ENCODE results near the gene HOXA1.

The HOXA1 gene

DNA sequence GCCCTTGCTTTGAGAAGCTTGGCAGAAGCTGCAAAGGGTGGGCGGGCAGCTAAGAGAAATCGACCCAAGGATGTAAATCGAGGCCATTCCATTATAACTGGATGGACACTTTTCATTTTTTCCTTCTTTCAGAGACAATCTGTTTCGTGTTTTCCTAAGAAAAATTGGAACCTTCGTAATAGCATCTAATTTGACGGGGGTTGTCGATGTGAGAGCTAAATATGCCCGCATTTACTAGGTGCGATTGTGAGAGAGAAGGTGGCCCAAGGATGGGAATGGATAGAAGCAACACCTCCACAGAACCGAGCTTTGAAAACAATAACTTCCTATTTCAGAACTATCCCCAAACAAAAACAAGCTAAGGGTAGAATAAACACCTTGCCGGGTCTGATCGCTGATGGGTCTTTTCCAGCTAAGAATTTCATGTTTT lies 35.6 kb upstream of the HOXA1 start:
- DNase-seq (ENCODE audit: low spot score), result no peak

GRCh38 chr7:27130540-27131389 lies 35.0 kb upstream of the HOXA1 start, which contains the start of gene HOXA4:
HOXA4 (minus strand) TSS chr7:27130757; CDS start chr7:27130733, 24 bp downstream.
- DNase-seq (ENCODE audit: low spot score), result peak; percentile 82

- DNase-seq (ENCODE audit: low spot score), result peak; percentile 49
These were observed 34.1 kb upstream of the HOXA1 start for GRCh38 chr7:27129729-27130539.

DNA sequence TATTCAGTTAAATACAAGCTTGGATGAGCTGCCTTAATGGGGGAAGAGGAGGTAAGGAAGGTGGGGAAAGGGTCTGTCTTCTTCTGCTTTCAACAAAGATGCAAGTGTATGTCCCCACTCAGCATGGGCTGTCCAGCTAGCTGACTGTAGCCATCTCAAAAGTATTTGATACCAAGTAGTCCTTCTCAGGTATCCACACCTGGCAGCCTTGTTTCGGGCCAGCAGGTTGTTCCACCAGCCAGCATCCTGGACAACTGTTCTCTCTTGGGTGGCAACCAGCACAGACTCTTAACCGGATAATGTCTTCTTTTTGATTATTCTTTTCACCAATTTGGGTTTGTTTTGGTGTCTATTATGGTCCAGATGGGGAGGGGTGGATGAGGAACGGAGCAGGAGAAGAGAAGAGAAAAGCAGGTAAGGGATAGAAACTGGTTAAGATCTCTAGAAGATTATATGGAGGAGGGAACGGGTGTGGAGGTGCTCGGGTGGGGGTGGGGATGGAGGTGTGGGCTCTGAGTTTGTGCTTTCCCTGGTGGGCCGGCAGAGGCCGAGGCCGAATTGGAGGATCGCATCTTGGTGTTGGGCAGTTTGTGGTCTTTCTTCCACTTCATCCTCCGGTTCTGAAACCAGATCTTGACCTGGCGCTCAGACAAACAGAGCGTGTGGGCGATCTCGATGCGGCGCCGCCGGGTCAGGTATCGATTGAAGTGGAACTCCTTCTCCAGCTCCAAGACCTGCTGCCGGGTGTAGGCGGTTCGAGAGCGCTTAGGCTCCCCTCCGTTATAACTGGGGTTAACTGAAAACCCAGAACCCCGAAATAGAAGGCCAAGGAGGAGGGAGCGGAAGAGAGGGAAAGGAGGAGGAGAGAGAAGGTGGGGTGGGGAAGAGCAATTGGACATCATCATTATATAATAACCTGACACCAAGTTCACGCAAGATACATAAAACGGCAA lies 33.3 kb upstream of the HOXA1 start:
- DNase-seq (ENCODE audit: low spot score), result peak; percentile 42

- DNase-seq (ENCODE audit: low spot score), result peak; percentile 23
These were observed 32.2 kb upstream of the HOXA1 start for GRCh38 chr7:27128034-27128433.

GRCh38 chr7:27126596-27127327 lies 31.0 kb upstream of the HOXA1 start:
- DNase-seq (ENCODE audit: low spot score), result no peak

GRCh38 chr7:27125986-27126394 lies 30.2 kb upstream of the HOXA1 start:
- DNase-seq (ENCODE audit: low spot score), result no peak

GRCh38 chr7:27124902-27125689 lies 29.3 kb upstream of the HOXA1 start:
- DNase-seq (ENCODE audit: low spot score), result peak; percentile 32

GRCh38 chr7:27124096-27124901 lies 28.5 kb upstream of the HOXA1 start:
- peak; percentile 38 for DNase-seq (ENCODE audit: low spot score)

GRCh38 chr7:27123477-27124053 lies 27.8 kb upstream of the HOXA1 start:
- peak; percentile 46 for DNase-seq (ENCODE audit: low spot score)

- peak; percentile 11 for DNase-seq (ENCODE audit: low spot score)
These were observed 27.2 kb upstream of the HOXA1 start for GRCh38 chr7:27123007-27123476.

DNA sequence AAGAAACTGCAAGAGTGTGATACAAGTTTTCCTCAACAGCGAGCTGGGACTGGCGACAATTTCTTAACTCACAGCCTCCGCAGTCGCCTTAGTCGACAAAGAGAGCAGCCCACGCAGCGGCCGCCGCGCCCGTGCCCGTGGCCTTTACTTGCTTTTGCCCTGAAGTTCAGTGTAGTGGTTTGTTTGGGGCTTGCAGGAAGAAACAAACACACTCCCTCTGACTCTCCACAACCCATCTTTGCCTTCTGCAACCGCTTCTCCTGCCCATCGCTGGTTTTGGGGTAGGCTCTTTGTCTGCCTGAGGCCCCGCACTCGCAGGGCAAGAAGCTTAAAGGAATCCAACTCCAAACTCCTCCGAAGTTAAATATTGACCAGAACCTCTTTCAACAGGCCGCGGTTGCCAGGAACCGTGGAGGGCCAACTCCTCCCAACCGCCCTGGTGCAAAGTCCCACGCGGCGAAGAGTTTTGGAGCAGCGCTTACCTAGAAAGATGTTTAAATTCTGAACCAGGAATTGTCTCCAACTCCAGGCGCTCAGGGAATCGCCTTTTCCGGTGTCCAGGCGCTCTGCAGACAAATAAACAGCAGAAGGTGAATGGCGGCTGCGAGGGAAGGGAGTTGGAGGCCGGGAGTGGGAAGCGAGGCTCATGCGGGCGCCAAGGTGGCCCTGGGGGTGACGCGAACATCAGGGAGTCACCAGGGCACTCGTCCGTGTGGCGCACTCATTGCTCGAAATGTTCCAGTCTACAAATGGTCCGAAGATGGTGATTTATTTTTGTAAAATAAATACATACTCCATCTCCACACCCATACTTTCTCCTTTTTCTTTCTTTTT lies 26.5 kb upstream of the HOXA1 start:
- DNase-seq (ENCODE audit: low spot score), result peak; percentile 42

DNA sequence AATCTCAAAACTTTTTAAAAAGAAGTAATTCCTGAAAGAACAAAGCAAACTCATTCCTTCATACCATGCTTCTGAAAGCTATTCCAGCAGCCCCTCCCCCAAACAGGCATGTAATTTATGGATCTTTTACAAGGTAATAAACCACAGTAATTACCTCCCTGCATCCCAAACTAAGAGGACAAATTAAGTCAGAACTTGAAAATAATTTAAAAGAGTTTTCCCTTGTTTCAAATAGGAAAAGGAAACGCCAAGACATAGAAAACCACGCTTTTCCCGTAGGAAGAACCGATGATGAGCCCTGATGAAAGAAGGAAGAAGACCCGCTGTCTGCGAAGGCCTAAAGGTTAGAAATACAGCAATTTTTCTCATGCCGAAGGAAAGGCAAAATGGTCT lies 25.9 kb upstream of the HOXA1 start:
- DNase-seq (ENCODE audit: low spot score), result no peak

GRCh38 chr7:27119412-27119911 lies 23.7 kb upstream of the HOXA1 start:
- DNase-seq (ENCODE audit: low spot score), result peak; percentile 17

DNA sequence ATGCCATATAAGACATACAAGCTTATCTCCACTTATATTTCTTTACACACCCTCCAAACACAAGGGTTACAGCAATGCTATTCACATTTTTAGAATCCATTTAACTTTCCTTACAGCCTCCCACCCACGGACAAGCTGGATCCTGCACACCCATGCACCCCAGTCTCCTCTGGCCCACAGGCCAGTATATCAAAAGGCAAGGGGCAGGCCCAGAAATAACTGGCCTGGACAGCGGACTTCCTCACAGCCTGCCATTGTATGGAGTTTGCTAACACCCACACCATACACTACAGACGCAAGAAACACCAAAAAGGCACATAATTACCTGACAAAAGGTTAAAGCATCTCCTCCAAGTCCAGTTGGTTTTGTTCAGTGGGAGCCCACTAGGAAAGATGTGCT lies 22.8 kb upstream of the HOXA1 start:
- peak; percentile 29 for DNase-seq (ENCODE audit: low spot score)

DNA sequence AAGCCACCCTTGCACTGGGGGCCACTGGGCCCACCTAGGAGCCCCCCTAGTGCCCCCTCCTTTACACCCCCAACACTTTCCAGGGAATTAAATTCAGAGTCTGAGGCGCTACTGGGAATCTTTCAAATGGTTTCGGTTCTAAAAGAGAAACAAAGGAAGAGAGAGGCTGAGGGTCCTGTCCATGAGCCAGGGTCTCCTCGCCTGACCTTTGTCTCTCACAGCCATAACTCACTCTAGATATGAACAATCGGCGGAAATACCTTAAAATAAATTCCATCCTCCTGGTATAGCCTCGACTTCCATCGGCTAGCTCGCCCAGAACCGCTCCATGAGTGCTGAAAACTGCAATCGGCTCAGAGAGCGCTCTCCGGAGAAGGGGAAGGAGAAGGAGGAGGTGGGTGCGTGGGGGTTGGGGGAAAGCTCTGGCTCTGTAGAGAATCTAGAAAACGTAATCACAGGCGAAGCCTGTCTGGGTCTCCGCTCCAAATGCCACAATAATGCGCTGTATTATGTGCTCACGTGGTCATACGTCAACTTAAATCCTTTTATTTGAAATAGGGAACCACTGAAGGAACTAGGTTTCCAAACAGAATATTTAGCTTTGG lies 22.2 kb upstream of the HOXA1 start:
- no peak for DNase-seq (ENCODE audit: low spot score)
